8988T (cell line): ENCODE results near the gene B3GNT2.
"Not testable (repeated sequence)": the region's sequence is repeated elsewhere in the genome, so short reads cannot be mapped to it uniquely, and the experiment has no call there.

ENCODE experiments used
- DNase-seq: peaks from one replicate; pipeline ENCODE4 v3.0.0; 2011

The B3GNT2 gene

GRCh38 chr2:62195421-62196277 lies at the start of gene B3GNT2:
Gene B3GNT2 (plus strand): TSS chr2:62196115. CDS start chr2:62222221, 26,106 bp downstream.
- DNase-seq: peak; percentile 82

- not testable (repeated sequence) for DNase-seq
These were observed 49.1 kb upstream of the B3GNT2 start for GRCh38 chr2:62146790-62147189.

- no peak for DNase-seq
These were observed 48.2 kb upstream of the B3GNT2 start for GRCh38 chr2:62147610-62148301.

GRCh38 chr2:62149708-62150107 lies 46.2 kb upstream of the B3GNT2 start:
- DNase-seq: no peak

- no peak for DNase-seq
These were observed 45.2 kb upstream of the B3GNT2 start for GRCh38 chr2:62150597-62151305.

- no peak for DNase-seq
These were observed 44.6 kb upstream of the B3GNT2 start for GRCh38 chr2:62151306-62151638.

- DNase-seq: no peak
These were observed 43.9 kb upstream of the B3GNT2 start for GRCh38 chr2:62152000-62152399.

- DNase-seq: no peak
These were observed 38.9 kb upstream of the B3GNT2 start for GRCh38 chr2:62156861-62157496.

GRCh38 chr2:62158444-62159121 lies 37.3 kb upstream of the B3GNT2 start:
- no peak for DNase-seq

GRCh38 chr2:62160691-62161090 lies 35.2 kb upstream of the B3GNT2 start:
- not testable (repeated sequence) for DNase-seq

- no peak for DNase-seq
These were observed 32.6 kb upstream of the B3GNT2 start for GRCh38 chr2:62163106-62163831.

GRCh38 chr2:62163834-62164233 lies 32.1 kb upstream of the B3GNT2 start:
- DNase-seq: no peak

GRCh38 chr2:62175728-62176127 lies 20.2 kb upstream of the B3GNT2 start:
- no peak for DNase-seq

- no peak for DNase-seq
These were observed 19.1 kb upstream of the B3GNT2 start for GRCh38 chr2:62176801-62177200.

- no peak for DNase-seq
These were observed 18.4 kb upstream of the B3GNT2 start for GRCh38 chr2:62177392-62178049.

- DNase-seq: no peak
These were observed 17.1 kb upstream of the B3GNT2 start for GRCh38 chr2:62178741-62179271.

- DNase-seq: no peak
These were observed 14.9 kb upstream of the B3GNT2 start for GRCh38 chr2:62180975-62181374.

- DNase-seq: no peak
These were observed 14.1 kb upstream of the B3GNT2 start for GRCh38 chr2:62181843-62182242.

GRCh38 chr2:62184512-62185230 lies 11.2 kb upstream of the B3GNT2 start:
- no peak for DNase-seq

- no peak for DNase-seq
These were observed 10.3 kb upstream of the B3GNT2 start for GRCh38 chr2:62185475-62186155.
